GM12872 (cell line): ENCODE measurements around the gene HAS3.

ENCODE experiments used
- CTCF ChIP-seq: IDR thresholded peaks from 3 replicates; pipeline ENCODE4 v1.5.1; 2011; ENCODE audit warnings: low read depth, mild to moderate bottlenecking, low read length, moderate library complexity; ENCODE audit not compliant: insufficient read depth

The HAS3 gene

DNA sequence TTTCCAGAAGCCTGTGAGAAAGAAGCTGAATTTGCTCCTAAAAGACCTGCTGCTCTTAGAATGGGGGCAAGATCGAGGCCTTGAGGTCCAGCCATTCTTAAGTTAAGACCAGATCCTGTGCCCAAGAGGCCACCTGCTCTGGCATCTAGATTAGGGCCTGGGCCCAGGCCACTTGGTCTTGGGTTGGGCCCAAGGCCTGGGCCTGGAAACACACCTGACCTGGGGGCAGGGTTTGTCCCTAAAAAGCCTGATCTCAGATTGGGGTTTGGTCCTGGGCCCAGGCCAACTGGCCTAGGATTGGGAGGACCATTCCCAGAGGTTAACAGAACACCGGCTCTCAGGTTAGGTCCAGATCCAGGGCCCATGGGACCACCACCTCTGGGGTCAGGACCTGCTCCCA is 14.1 kb downstream of the HAS3 start:
- no peak for TF ChIP-seq CTCF

DNA sequence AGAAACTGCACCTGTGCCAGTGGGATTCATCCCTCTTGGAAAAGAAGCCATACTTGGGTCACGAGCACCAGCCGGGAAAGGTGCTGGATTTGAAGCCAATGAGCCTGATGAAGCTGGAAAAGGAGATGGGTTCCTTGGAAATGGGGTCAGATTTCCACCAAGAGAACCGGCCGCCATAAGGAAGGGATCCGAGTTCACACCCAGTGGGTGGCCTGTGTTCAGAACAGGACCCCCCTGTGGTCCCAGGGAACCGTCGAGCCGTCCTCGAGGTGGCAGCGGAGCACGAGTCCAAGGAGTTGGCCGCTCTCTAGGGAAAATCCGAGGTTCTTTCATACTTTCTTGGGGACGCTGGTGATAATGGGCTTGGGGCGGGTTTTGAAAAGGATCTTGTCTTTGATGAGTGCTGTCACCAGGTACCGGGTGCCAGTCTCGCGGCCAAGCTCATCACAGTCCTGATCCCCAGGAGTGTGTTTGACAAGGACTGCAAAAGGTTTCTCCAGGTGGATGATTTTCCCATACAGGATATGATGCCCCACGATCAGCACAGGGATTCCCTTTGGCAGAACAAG is 14.7 kb downstream of the HAS3 start:
- TF ChIP-seq CTCF, result no peak

DNA sequence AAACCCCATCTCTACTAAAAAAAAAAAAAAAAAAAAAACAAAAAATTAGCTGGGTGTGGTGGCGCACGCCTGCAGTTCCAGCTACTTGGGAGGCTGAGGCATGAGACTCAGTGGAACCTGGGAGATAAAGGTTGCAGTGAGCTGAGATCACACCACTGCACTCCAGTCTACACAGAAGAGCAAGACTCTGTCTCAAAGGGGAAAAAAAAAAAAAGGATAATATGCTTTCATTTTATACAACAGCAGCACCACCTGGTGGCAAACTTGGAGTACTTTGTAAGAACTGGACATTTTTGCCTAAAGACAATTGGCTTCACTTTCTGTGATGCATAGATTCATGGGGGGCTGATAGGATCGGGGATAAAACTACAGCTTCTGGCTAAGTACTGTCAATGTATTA is 18.5 kb downstream of the HAS3 start:
- peak; percentile 61 for TF ChIP-seq CTCF

DNA sequence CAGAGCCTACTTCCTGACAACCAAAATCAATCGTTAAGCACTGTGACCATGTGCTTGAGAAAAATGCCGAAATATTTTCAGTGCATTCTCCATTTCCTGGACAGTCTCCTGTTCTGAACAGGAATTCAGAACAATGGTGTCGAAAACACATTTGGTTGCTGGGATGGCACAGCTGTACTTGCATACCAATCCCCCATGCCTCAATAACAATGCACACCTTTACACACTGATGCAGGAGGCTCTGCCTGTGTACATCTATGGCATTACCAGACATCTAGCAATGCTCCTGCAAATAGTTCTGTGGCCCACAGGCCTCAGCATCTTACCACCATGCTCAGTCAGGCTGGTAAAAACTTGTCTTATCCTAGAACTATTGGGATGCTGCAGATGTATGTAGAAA is 20.8 kb downstream of the HAS3 start:
- TF ChIP-seq CTCF, result no peak

DNA sequence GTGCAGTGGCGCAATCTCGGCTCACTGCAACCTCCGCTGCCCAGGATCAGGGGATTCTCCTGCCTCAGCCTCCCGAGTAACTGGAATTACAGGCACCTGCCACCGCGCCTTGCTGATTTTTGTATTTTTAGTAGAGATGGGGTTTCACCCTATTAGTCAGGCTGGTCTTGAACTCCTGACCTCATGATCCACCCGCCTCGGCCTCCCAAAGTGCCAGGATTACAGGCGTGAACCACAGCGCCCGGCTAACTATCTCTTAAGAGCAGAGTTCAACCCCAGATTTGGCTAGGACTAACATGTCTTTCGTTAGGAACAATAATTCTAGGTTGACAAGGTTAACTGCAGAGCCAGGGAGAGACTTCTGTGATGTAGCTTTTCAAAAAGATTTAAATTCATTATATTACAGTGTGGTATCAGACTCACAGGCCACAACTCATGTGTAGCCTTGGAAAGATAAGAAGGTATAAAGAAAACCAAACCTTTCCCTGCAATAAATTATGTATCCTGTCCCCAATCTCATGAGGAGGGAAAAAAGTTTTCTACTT is 22.6 kb downstream of the HAS3 start:
- TF ChIP-seq CTCF, result no peak

- no peak for TF ChIP-seq CTCF
These were observed 25.0 kb downstream of the HAS3 start for GRCh38 chr16:69130461-69130860.

- no peak for TF ChIP-seq CTCF
These were observed 25.9 kb downstream of the HAS3 start for GRCh38 chr16:69131167-69131838.
